Colonic mucosa (tissue), 4 donors: ENCODE data around the gene CAVIN1. TPM values are rescaled to one million over a fixed set of nuclear protein-coding genes. Genes with fewer than 3 reads are reported as not detected.
A peak's percentile ranks its signal among the peaks of the same experiment; 100 is the strongest.
"Not testable (repeated sequence)": the region's sequence is repeated elsewhere in the genome, so short reads cannot be mapped to it uniquely, and the experiment has no call there.

Experiments
- DNase-seq: peaks from one replicate; pipeline ENCODE4 v3.0.0-alpha.2; 2020
- H3K27ac ChIP-seq: fragments of 200-600 bp; one replicate; pipeline ENCODE4 v1.8.0; 2021
- H3K27me3 ChIP-seq: fragments of 200-600 bp; one replicate; pipeline ENCODE4 v1.8.0; 2021
- H3K36me3 ChIP-seq: fragments of 200-600 bp; one replicate; pipeline ENCODE4 v1.8.0; 2021
- H3K4me1 ChIP-seq: fragments of 200-600 bp; one replicate; pipeline ENCODE4 v1.8.0; 2021; ENCODE audit warnings: mild to moderate bottlenecking
- H3K4me3 ChIP-seq: fragments of 200-600 bp; one replicate; pipeline ENCODE4 v1.8.0; 2021
- H3K9ac ChIP-seq, 2 donors: one replicate each; pipeline ENCODE4 v1.7.0; 2013; ENCODE audit warnings: control low read depth in 2 of 2, low read depth in 2 of 2, low read length in 2 of 2
- H3K9me3 ChIP-seq: fragments of 200-600 bp; one replicate; pipeline ENCODE4 v1.8.0; 2021
- intact Hi-C: fragments of 100-400 bp; cut with DNase I; formaldehyde crosslinking; loops from one replicate; pipeline ENCODE4 v1.14.1; 2022
- total RNA-seq, 2 donors: library from RNA; stranded (reverse); fragmentation: NEBNext Ultra II Directional in 1 of 2; extraction: Animal tissue kit (Norgen Biotek cat#: 25700) in 1 of 2; gene quantifications; one replicate each; pipeline ENCODE4 v1.2.1, GENCODE V29; 2021
- TF ChIP-seq, protein P1 (sequence below): fragments of 200-600 bp; IDR thresholded peaks from one replicate; pipeline ENCODE4 v1.8.0; 2022; ENCODE audit warnings: antibody characterized with exemption, mild to moderate bottlenecking
- donor health status: healthy.
- donor health status: DM: no; HTN: no; CAD: no.
- donor health status: DM: no; HTN: no; CAD: no.

CAVIN1 gene
- total RNA-seq, 2 donors from 2014 or later: 25.2 to 74.6 TPM

DNA sequence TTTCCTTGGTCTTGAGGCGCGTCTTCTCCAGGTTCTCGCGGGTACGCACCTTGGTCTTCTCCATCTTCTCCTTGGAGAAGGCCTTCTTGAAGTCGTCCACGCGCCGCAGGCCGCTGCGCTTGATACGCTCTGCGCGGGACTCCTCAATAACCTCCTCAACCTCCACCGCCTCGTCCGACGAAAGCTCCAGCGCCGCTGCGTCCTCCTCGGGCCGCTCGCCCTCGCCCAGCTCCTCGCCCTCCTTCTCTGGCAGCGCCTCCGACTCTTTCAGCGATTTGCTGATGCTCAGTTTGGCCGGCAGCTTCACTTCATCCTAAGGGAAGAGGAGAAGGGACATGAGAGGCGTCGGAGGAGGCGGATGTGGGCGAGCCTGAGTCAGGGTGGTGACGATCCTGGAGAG is 18.0 kb downstream of the CAVIN1 start:
- no peak overlapping the region for H3K27ac ChIP-seq
- TF ChIP-seq, protein P1, sequence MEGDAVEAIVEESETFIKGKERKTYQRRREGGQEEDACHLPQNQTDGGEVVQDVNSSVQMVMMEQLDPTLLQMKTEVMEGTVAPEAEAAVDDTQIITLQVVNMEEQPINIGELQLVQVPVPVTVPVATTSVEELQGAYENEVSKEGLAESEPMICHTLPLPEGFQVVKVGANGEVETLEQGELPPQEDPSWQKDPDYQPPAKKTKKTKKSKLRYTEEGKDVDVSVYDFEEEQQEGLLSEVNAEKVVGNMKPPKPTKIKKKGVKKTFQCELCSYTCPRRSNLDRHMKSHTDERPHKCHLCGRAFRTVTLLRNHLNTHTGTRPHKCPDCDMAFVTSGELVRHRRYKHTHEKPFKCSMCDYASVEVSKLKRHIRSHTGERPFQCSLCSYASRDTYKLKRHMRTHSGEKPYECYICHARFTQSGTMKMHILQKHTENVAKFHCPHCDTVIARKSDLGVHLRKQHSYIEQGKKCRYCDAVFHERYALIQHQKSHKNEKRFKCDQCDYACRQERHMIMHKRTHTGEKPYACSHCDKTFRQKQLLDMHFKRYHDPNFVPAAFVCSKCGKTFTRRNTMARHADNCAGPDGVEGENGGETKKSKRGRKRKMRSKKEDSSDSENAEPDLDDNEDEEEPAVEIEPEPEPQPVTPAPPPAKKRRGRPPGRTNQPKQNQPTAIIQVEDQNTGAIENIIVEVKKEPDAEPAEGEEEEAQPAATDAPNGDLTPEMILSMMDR: no peak
- DNase-seq: no peak
- H3K9ac ChIP-seq: no peak overlapping the region
- H3K9me3 ChIP-seq: no peaks in the 10 kb centered on the region
- intact Hi-C loops: no loop called here
- H3K27me3 ChIP-seq: no peaks in the 10 kb centered on the region
- no peaks in the 10 kb centered on the region for H3K36me3 ChIP-seq
- H3K4me3 ChIP-seq: no peak overlapping the region
- H3K4me1 ChIP-seq: no peaks in the 10 kb centered on the region

DNA sequence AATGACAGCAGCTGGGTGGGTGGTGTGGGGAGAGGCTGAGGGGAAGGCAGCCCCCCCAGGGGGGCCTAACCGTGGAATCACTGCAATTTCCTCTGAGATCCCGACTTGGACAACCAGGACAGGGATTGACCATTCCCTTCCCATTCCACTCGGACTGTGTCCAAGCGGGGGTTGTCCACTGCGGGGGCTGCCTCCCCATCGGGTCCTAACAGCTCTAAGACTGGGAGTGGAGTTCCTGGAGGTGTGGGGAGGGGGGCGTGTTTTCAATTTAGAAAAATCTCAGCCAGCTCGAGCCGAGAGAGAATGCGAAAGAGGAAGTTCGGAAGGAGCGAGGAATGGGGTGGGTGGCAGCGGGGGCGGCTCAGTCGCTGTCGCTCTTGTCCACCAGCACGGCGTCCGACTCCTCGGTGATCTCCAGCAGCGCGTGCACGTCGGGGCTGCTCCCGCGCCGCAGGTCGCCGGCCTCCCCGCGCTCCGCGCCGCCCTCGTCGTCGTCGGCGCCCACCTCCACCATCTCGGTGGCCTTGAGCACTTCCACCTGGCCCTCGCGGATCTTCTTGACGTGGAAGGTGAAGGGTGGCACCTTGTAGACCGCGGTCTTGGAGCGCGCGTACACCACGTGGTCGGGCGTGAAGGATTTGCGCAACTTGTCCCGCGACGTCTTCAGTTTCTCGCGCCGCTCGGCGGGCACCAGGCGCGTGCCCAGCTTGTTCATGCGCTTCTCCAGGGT is 18.6 kb downstream of the CAVIN1 start:
- H3K27me3 ChIP-seq: no peaks in the 10 kb centered on the region
- no peak overlapping the region for H3K27ac ChIP-seq
- no peak overlapping the region for H3K4me3 ChIP-seq
- H3K36me3 ChIP-seq: no peaks in the 10 kb centered on the region
- no peaks in the 10 kb centered on the region for H3K9me3 ChIP-seq
- TF ChIP-seq, protein P1: no peak
- no peaks in the 10 kb centered on the region for H3K4me1 ChIP-seq
- no peak for DNase-seq
- H3K9ac ChIP-seq: no peak overlapping the region
- intact Hi-C loops: no loop called here

DNA sequence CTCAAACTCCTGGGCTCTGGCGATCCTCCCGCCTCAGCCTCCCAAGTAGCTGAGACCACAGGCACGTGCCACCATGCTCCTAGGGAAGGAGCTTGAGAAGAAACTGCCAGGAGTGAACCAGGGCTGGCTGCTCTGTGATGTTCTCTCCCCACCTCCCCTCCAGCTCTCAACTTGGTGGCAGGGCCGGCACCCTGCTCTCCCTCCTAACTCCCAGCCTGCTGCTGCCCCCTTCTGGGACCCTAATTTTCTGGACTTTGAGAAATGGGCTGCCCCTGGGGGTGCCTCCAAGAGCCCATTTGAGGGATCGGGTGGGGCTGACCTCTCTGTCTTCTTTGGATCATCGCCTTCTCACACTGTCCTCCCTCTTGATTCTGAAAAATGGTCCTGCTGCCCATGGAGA is 19.9 kb downstream of the CAVIN1 start:
- Histone ChIP-seq H3K27ac (peak overlapping the region; percentile 78), H3K9ac (peak overlapping the region in 1 of 2 donors; percentile 67), H3K4me3 (no peak overlapping the region), H3K9me3 (no peaks in the 10 kb centered on the region), H3K36me3 (no peaks in the 10 kb centered on the region), H3K4me1 (no peaks in the 10 kb centered on the region), H3K27me3 (no peaks in the 10 kb centered on the region)
- peak; percentile 47 for DNase-seq
- intact Hi-C loops: no loop called here
- TF ChIP-seq, protein P1: no peak

DNA sequence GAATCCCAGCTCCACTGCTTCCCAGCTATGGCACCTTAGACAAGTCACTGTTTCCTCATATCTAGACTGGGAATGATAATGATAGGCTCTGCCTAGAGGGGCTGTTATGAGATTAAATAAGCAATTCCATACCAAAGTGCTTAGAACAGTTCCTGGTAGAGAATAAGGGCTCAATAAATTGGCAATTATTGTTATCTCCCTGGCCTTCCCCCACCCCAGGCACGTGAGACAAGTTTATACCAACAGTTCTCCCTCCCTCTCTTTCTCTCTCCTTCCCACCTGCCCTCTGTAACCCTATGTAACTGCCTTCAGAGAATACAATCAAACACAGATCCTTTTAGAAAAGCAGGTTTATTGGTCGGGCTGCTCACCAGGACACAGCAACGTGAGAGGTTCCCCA is 20.9 kb downstream of the CAVIN1 start:
- H3K4me1 ChIP-seq: no peaks in the 10 kb centered on the region
- H3K27me3 ChIP-seq: no peaks in the 10 kb centered on the region
- DNase-seq: peak; percentile 75
- H3K4me3 ChIP-seq: no peak overlapping the region
- no peaks in the 10 kb centered on the region for H3K36me3 ChIP-seq
- peak overlapping the region; percentile 78 for H3K27ac ChIP-seq
- TF ChIP-seq, protein P1: no peak
- no peaks in the 10 kb centered on the region for H3K9me3 ChIP-seq
- peak overlapping the region in 1 of 2 donors; percentile 67 for H3K9ac ChIP-seq
- intact Hi-C loops: no loop called here

DNA sequence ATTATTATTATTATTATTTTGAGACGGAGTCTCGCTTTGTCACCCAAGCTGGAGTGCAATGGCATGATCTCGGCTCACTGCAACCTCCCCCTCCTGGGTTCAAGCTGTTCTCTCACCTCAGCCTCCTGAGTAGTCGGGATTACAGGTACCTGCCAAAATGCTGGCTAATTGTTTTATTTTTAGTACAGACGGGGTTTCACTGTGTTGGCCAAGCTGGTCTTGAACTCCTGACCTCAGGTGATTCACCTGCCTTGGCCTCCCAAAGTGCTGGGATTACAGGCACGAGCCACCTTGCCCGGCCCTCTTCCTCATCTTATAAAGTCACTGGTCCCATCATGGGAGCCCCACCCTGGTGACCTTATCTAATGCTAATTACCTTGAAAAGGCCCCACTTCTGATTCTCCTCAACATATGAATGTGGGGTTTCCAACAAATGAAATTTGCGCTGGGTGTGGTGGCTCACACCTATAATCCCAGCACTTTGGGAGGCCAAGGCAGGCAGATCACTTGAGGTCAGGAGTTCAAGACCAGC is 22.1 kb downstream of the CAVIN1 start:
- H3K4me3 ChIP-seq, H3K36me3 ChIP-seq, DNase-seq, H3K4me1 ChIP-seq, H3K9me3 ChIP-seq, H3K27ac ChIP-seq, H3K9ac ChIP-seq, intact Hi-C loops, H3K27me3 ChIP-seq: not testable (repeated sequence)
